IMR-90 (cell line): ENCODE results near the gene FITM2.
"Not testable (repeated sequence)": the region's sequence is repeated elsewhere in the genome, so short reads cannot be mapped to it uniquely, and the experiment has no call there.

ENCODE experiments used
- BHLHE40 ChIP-seq: fragments of 150-350 bp; IDR thresholded peaks from 2 replicates; pipeline ENCODE4 v1.6.1; 2016; ENCODE audit warnings: mild to moderate bottlenecking, low read depth, low read length
- CEBPB ChIP-seq: IDR thresholded peaks from 2 replicates; pipeline ENCODE4 v1.6.1; 2012; ENCODE audit warnings: low read depth, low read length, improper control_type of control experiment
- CHD1 ChIP-seq: IDR thresholded peaks from 2 replicates; pipeline ENCODE4 v1.6.1; 2012; ENCODE audit warnings: low read depth, low read length, improper control_type of control experiment
- CTCF ChIP-seq: conservative IDR thresholded peaks from 2 replicates; pipeline ENCODE4 v1.5.1; 2012; ENCODE audit warnings: mild to moderate bottlenecking, low read depth, low read length, improper control_type of control experiment
- FOS ChIP-seq: fragments of 150-350 bp; IDR thresholded peaks from 2 replicates; pipeline ENCODE4 v1.6.1; 2016; ENCODE audit warnings: low read depth, low read length
- MAFK ChIP-seq: IDR thresholded peaks from 2 replicates; pipeline ENCODE4 v1.6.1; 2012; ENCODE audit warnings: low read depth, low read length, improper control_type of control experiment
- MAZ ChIP-seq: IDR thresholded peaks from 2 replicates; pipeline ENCODE4 v1.6.1; 2012; ENCODE audit warnings: low read depth, mild to moderate bottlenecking, low read length, improper control_type of control experiment, moderate library complexity, borderline replicate concordance
- MXI1 ChIP-seq: IDR thresholded peaks from 2 replicates; pipeline ENCODE4 v1.6.1; 2012; ENCODE audit warnings: low read depth, mild to moderate bottlenecking, low read length, moderate library complexity, borderline replicate concordance
- NFE2L2 ChIP-seq: fragments of 150-350 bp; IDR thresholded peaks from 2 replicates; pipeline ENCODE4 v1.6.1; 2016; ENCODE audit warnings: low read depth, mild to moderate bottlenecking, low read length
- POLR2A ChIP-seq: IDR thresholded peaks from 2 replicates; pipeline ENCODE4 v1.6.1; 2012; ENCODE audit warnings: mild to moderate bottlenecking, low read depth, low read length
- RAD21 ChIP-seq: IDR thresholded peaks from 2 replicates; pipeline ENCODE4 v1.6.1; 2012; ENCODE audit warnings: low read length, improper control_type of control experiment
- RFX5 ChIP-seq: IDR thresholded peaks from 2 replicates; pipeline ENCODE4 v1.8.0; 2012; ENCODE audit warnings: low read depth, mild to moderate bottlenecking, low read length, moderate library complexity
- TF ChIP-seq, protein P1 (sequence below): fragments of 150-350 bp; IDR thresholded peaks from 2 replicates; pipeline ENCODE4 v1.6.1; 2016; ENCODE audit warnings: low read depth, mild to moderate bottlenecking, low read length, moderate library complexity, borderline replicate concordance
- TF ChIP-seq, protein P2 (sequence below): fragments of 150-350 bp; IDR thresholded peaks from 2 replicates; pipeline ENCODE4 v1.6.1; 2017; ENCODE audit warnings: mild to moderate bottlenecking, antibody characterized with exemption, low read length, low read depth

- not testable (repeated sequence) for TF ChIP-seq POLR2A, RAD21, CTCF, RFX5, MXI1, MAZ, MAFK, CEBPB, BHLHE40, FOS, CHD1, NFE2L2
- TF ChIP-seq, protein P1, sequence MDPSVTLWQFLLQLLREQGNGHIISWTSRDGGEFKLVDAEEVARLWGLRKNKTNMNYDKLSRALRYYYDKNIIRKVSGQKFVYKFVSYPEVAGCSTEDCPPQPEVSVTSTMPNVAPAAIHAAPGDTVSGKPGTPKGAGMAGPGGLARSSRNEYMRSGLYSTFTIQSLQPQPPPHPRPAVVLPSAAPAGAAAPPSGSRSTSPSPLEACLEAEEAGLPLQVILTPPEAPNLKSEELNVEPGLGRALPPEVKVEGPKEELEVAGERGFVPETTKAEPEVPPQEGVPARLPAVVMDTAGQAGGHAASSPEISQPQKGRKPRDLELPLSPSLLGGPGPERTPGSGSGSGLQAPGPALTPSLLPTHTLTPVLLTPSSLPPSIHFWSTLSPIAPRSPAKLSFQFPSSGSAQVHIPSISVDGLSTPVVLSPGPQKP: not testable (repeated sequence)
- TF ChIP-seq, protein P2, sequence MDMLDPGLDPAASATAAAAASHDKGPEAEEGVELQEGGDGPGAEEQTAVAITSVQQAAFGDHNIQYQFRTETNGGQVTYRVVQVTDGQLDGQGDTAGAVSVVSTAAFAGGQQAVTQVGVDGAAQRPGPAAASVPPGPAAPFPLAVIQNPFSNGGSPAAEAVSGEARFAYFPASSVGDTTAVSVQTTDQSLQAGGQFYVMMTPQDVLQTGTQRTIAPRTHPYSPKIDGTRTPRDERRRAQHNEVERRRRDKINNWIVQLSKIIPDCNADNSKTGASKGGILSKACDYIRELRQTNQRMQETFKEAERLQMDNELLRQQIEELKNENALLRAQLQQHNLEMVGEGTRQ: not testable (repeated sequence)
Measured at GRCh38 chr20:44299011-44299535, 11.9 kb downstream of the FITM2 start.
